Activated CD4-positive, CD25-positive, alpha-beta regulatory T cell (primary cell): ENCODE results near the gene SIRT5.

Experiments
- DNase-seq, 4 experiments: peaks; one replicate each; lab custom pipeline; 2025; lab: John Stamatoyannopoulos, UW

The SIRT5 gene

GRCh38 chr6:13635948-13636658, 61.7 kb downstream of the SIRT5 start:
- DNase-seq: no peak

- no peak for DNase-seq
Measured at GRCh38 chr6:13638014-13638413, 63.6 kb downstream of the SIRT5 start.

GRCh38 chr6:13638626-13639025, 64.2 kb downstream of the SIRT5 start:
- DNase-seq: no peak

GRCh38 chr6:13641315-13641714, 66.9 kb downstream of the SIRT5 start:
- DNase-seq: no peak

- DNase-seq: no peak
Measured at GRCh38 chr6:13643125-13643524, 68.7 kb downstream of the SIRT5 start.

- DNase-seq: no peak
Measured at GRCh38 chr6:13648850-13649249, 74.4 kb downstream of the SIRT5 start.

- no peak for DNase-seq
Measured at GRCh38 chr6:13649393-13649792, 75.0 kb downstream of the SIRT5 start.

GRCh38 chr6:13653296-13653695, 78.9 kb downstream of the SIRT5 start:
- DNase-seq: no peak

GRCh38 chr6:13654496-13654895, 80.1 kb downstream of the SIRT5 start:
- no peak for DNase-seq

GRCh38 chr6:13655700-13656099, 81.3 kb downstream of the SIRT5 start:
- DNase-seq: no peak

- no peak for DNase-seq
Measured at GRCh38 chr6:13660273-13660672, 85.9 kb downstream of the SIRT5 start.

- DNase-seq: no peak
Measured at GRCh38 chr6:13660893-13661292, 86.5 kb downstream of the SIRT5 start.

- DNase-seq: no peak
Measured at GRCh38 chr6:13661647-13662046, 87.2 kb downstream of the SIRT5 start.

GRCh38 chr6:13662651-13663334, 88.4 kb downstream of the SIRT5 start:
- DNase-seq: no peak

- no peak for DNase-seq
Measured at GRCh38 chr6:13663986-13664385, 89.6 kb downstream of the SIRT5 start.
